HPDE6-E6E7 (cell line): ENCODE measurements around the gene PHLPP1.
"Not testable (repeated sequence)": the region's sequence is repeated elsewhere in the genome, so short reads cannot be mapped to it uniquely, and the experiment has no call there.

Experiments used
- DNase-seq: peaks from one replicate; pipeline ENCODE4 v3.0.0; 2011; ENCODE audit warnings: missing footprints; ENCODE audit errors: extremely low spot score

Gene PHLPP1

GRCh38 chr18:62715436-62715758 is at the start of gene PHLPP1:
TSS of gene PHLPP1 (plus strand) at chr18:62715541. CDS start at chr18:62715684, 143 bp downstream.
- peak; percentile 17 for DNase-seq

GRCh38 chr18:62669225-62669624 is 46.1 kb upstream of the PHLPP1 start:
- no peak for DNase-seq

- no peak for DNase-seq
These were observed 44.8 kb upstream of the PHLPP1 start for GRCh38 chr18:62670573-62670972.

GRCh38 chr18:62672600-62672999 is 42.7 kb upstream of the PHLPP1 start:
- no peak for DNase-seq

GRCh38 chr18:62678847-62679485 is 36.4 kb upstream of the PHLPP1 start:
- no peak for DNase-seq

- DNase-seq: no peak
These were observed 33.0 kb upstream of the PHLPP1 start for GRCh38 chr18:62682371-62682770.

GRCh38 chr18:62683935-62684334 is 31.4 kb upstream of the PHLPP1 start:
- no peak for DNase-seq

GRCh38 chr18:62688743-62689317 is 26.5 kb upstream of the PHLPP1 start:
- no peak for DNase-seq

GRCh38 chr18:62690236-62690815 is 25.0 kb upstream of the PHLPP1 start:
- no peak for DNase-seq

GRCh38 chr18:62693659-62694058 is 21.7 kb upstream of the PHLPP1 start:
- DNase-seq: no peak

GRCh38 chr18:62697636-62698035 is 17.7 kb upstream of the PHLPP1 start:
- DNase-seq: no peak

- no peak for DNase-seq
These were observed 13.1 kb upstream of the PHLPP1 start for GRCh38 chr18:62702259-62702658.

GRCh38 chr18:62706879-62707278 is 8.5 kb upstream of the PHLPP1 start:
- DNase-seq: not testable (repeated sequence)

- DNase-seq: not testable (repeated sequence)
These were observed 5.4 kb upstream of the PHLPP1 start for GRCh38 chr18:62709908-62710307.

- no peak for DNase-seq
These were observed 4.9 kb upstream of the PHLPP1 start for GRCh38 chr18:62710417-62710816.

- DNase-seq: no peak
These were observed 3.6 kb upstream of the PHLPP1 start for GRCh38 chr18:62711781-62712180.

GRCh38 chr18:62713651-62714247 is 1.6 kb upstream of the PHLPP1 start:
- no peak for DNase-seq

GRCh38 chr18:62714671-62715435 is 488 bp upstream of the PHLPP1 start:
- DNase-seq: peak; percentile 95

GRCh38 chr18:62715759-62716615 is 646 bp downstream of the PHLPP1 start:
- peak; percentile 42 for DNase-seq

GRCh38 chr18:62716619-62717168 is 1.4 kb downstream of the PHLPP1 start:
- peak; percentile 16 for DNase-seq
